Skin epidermis (tissue), 12 donors: ENCODE results near the gene AIFM3.
"Not testable (repeated sequence)": the region's sequence is repeated elsewhere in the genome, so short reads cannot be mapped to it uniquely, and the experiment has no call there.

Experiments used
- H3K27ac ChIP-seq, 21 experiments: fragments of 200-600 bp; sonication (generic) in 11 of 21; one replicate each; pipeline ENCODE4 v1.5.0; 2020; ENCODE audit warnings: mild to moderate bottlenecking in 3 of 21, inconsistent platforms in 2 of 21, moderate library complexity in 2 of 21
- H3K4me3 ChIP-seq, 7 experiments: fragments of 200-600 bp; sonication (generic) in 2 of 7; one replicate each; pipeline ENCODE4 v1.5.0; 2020; ENCODE audit warnings: inconsistent platforms in 2 of 7, mild to moderate bottlenecking in 2 of 7, moderate library complexity in 1 of 7

AIFM3 gene

GRCh38 chr22:20972014-20972694 is 5.1 kb downstream of the AIFM3 start:
- not testable (repeated sequence) for H3K4me3 ChIP-seq, H3K27ac ChIP-seq

- Histone ChIP-seq H3K27ac (no peak overlapping the region), H3K4me3 (no peak overlapping the region)
These were observed 6.0 kb downstream of the AIFM3 start for GRCh38 chr22:20972933-20973577.

- Histone ChIP-seq H3K4me3 (no peak overlapping the region), H3K27ac (no peak overlapping the region)
These were observed 6.7 kb downstream of the AIFM3 start for GRCh38 chr22:20973634-20974286.

- Histone ChIP-seq H3K27ac (no peak overlapping the region), H3K4me3 (no peak overlapping the region)
These were observed 7.4 kb downstream of the AIFM3 start for GRCh38 chr22:20974336-20974955.

GRCh38 chr22:20975541-20976290 is 8.7 kb downstream of the AIFM3 start:
- Histone ChIP-seq H3K27ac (no peak overlapping the region), H3K4me3 (no peak overlapping the region)

- H3K4me3 ChIP-seq = no peak overlapping the region
- H3K27ac ChIP-seq = no peak overlapping the region
These were observed 9.3 kb downstream of the AIFM3 start for GRCh38 chr22:20976291-20976877.

GRCh38 chr22:20977019-20977418 is 10.0 kb downstream of the AIFM3 start:
- H3K27ac ChIP-seq = no peak overlapping the region
- no peak overlapping the region for H3K4me3 ChIP-seq

GRCh38 chr22:20977516-20978170 is 10.6 kb downstream of the AIFM3 start:
- no peak overlapping the region for H3K4me3 ChIP-seq
- H3K27ac ChIP-seq = no peak overlapping the region

- Histone ChIP-seq H3K4me3 (no peak overlapping the region), H3K27ac (no peak overlapping the region)
These were observed 11.4 kb downstream of the AIFM3 start for GRCh38 chr22:20978419-20978818.

- Histone ChIP-seq H3K27ac (peak overlapping the region in 3 of 21 experiments; percentile 5 to 28 (median 22)), H3K4me3 (peak overlapping the region in 5 of 7 experiments; percentile 1 to 30 (median 6))
These were observed 12.3 kb downstream of the AIFM3 start for GRCh38 chr22:20979243-20979809.

- Histone ChIP-seq H3K27ac (peak overlapping the region in 3 of 21 experiments; percentile 5 to 28 (median 22)), H3K4me3 (peak overlapping the region in 4 of 7 experiments; percentile 3 to 30 (median 15))
These were observed 12.9 kb downstream of the AIFM3 start for GRCh38 chr22:20979940-20980453.

- Histone ChIP-seq H3K27ac (peak overlapping the region in 2 of 21 experiments; percentile 0 to 94), H3K4me3 (no peak overlapping the region)
These were observed 13.5 kb downstream of the AIFM3 start for GRCh38 chr22:20980523-20980922.

- Histone ChIP-seq H3K27ac (peak overlapping the region in 20 of 21 experiments; percentile 72 to 98 (median 91)), H3K4me3 (peak overlapping the region; percentile 58 to 88 (median 71))
These were observed 14.1 kb downstream of the AIFM3 start for GRCh38 chr22:20980938-20981722.

GRCh38 chr22:20981787-20982562 is 14.9 kb downstream of the AIFM3 start, which contains the start of gene LZTR1:
Gene LZTR1 (plus strand): TSS chr22:20982297. CDS start chr22:20982372, 75 bp downstream.
- H3K27ac ChIP-seq = peak within 1 kb of the TSS in 20 of 21 experiments; percentile 72 to 98 (median 91)
- H3K4me3 ChIP-seq = peak within 1 kb of the TSS; percentile 58 to 88 (median 71)

- Histone ChIP-seq H3K4me3 (peak overlapping the region; percentile 58 to 88 (median 71)), H3K27ac (peak overlapping the region in 20 of 21 experiments; percentile 72 to 98 (median 91))
These were observed 15.5 kb downstream of the AIFM3 start for GRCh38 chr22:20982563-20982882.

- Histone ChIP-seq H3K27ac (peak overlapping the region in 14 of 21 experiments; percentile 72 to 98 (median 91)), H3K4me3 (peak overlapping the region; percentile 58 to 88 (median 71))
These were observed 16.2 kb downstream of the AIFM3 start for GRCh38 chr22:20983081-20983771.
